Endometrium (tissue), 2 donors: Measurements from ENCODE around the gene SSH2.
"Not testable (repeated sequence)": the region's sequence is repeated elsewhere in the genome, so short reads cannot be mapped to it uniquely, and the experiment has no call there.

Experiments
- FAIRE-seq: peaks from 2 replicates; lab custom pipeline; 2012; peaks lifted over from hg19 to GRCh38; lab: Jason Lieb, UNC
- donor health status: control.
- donor health status: control.

SSH2 gene

GRCh38 chr17:29874931-29875596 is 55.0 kb downstream of the SSH2 start:
- no peak for FAIRE-seq

GRCh38 chr17:29874358-29874757 is 55.7 kb downstream of the SSH2 start:
- FAIRE-seq: not testable (repeated sequence)

- no peak for FAIRE-seq
Observed at GRCh38 chr17:29873476-29873875, 56.6 kb downstream of the SSH2 start.

GRCh38 chr17:29870836-29871465 is 59.1 kb downstream of the SSH2 start:
- FAIRE-seq: no peak

GRCh38 chr17:29867643-29868181 is 62.3 kb downstream of the SSH2 start:
- no peak for FAIRE-seq

- FAIRE-seq: no peak
Observed at GRCh38 chr17:29866746-29867404, 63.2 kb downstream of the SSH2 start.

GRCh38 chr17:29864615-29865014 is 65.4 kb downstream of the SSH2 start:
- no peak for FAIRE-seq

GRCh38 chr17:29864123-29864522 is 65.9 kb downstream of the SSH2 start:
- not testable (repeated sequence) for FAIRE-seq

GRCh38 chr17:29862951-29863350 is 67.1 kb downstream of the SSH2 start:
- FAIRE-seq: no peak

- no peak for FAIRE-seq
Observed at GRCh38 chr17:29862127-29862526, 67.9 kb downstream of the SSH2 start.

GRCh38 chr17:29859445-29859844 is 70.6 kb downstream of the SSH2 start:
- FAIRE-seq: not testable (repeated sequence)

GRCh38 chr17:29857823-29858222 is 72.2 kb downstream of the SSH2 start:
- no peak for FAIRE-seq

GRCh38 chr17:29857105-29857504 is 72.9 kb downstream of the SSH2 start:
- not testable (repeated sequence) for FAIRE-seq

GRCh38 chr17:29855686-29856085 is 74.3 kb downstream of the SSH2 start:
- no peak for FAIRE-seq

- no peak for FAIRE-seq
Observed at GRCh38 chr17:29848737-29849136, 81.3 kb downstream of the SSH2 start.

- FAIRE-seq: no peak
Observed at GRCh38 chr17:29847527-29848400, 82.3 kb downstream of the SSH2 start.

- no peak for FAIRE-seq
Observed at GRCh38 chr17:29847118-29847517, 82.9 kb downstream of the SSH2 start.

GRCh38 chr17:29846298-29846697 is 83.7 kb downstream of the SSH2 start:
- FAIRE-seq: no peak

- no peak for FAIRE-seq
Observed at GRCh38 chr17:29844339-29845048, 85.5 kb downstream of the SSH2 start.

- FAIRE-seq: no peak
Observed at GRCh38 chr17:29840884-29841283, 89.1 kb downstream of the SSH2 start.

- no peak for FAIRE-seq
Observed at GRCh38 chr17:29839656-29840055, 90.4 kb downstream of the SSH2 start.

- FAIRE-seq: no peak
Observed at GRCh38 chr17:29838961-29839360, 91.1 kb downstream of the SSH2 start.
